GM12874 (cell line): ENCODE data around the gene BEND4.

ENCODE experiments used
- CTCF ChIP-seq: IDR thresholded peaks from 2 replicates; pipeline ENCODE4 v1.5.1; 2011; ENCODE audit warnings: low read depth, mild to moderate bottlenecking, control low read depth, low read length, moderate library complexity; ENCODE audit not compliant: insufficient read depth

The BEND4 gene

DNA sequence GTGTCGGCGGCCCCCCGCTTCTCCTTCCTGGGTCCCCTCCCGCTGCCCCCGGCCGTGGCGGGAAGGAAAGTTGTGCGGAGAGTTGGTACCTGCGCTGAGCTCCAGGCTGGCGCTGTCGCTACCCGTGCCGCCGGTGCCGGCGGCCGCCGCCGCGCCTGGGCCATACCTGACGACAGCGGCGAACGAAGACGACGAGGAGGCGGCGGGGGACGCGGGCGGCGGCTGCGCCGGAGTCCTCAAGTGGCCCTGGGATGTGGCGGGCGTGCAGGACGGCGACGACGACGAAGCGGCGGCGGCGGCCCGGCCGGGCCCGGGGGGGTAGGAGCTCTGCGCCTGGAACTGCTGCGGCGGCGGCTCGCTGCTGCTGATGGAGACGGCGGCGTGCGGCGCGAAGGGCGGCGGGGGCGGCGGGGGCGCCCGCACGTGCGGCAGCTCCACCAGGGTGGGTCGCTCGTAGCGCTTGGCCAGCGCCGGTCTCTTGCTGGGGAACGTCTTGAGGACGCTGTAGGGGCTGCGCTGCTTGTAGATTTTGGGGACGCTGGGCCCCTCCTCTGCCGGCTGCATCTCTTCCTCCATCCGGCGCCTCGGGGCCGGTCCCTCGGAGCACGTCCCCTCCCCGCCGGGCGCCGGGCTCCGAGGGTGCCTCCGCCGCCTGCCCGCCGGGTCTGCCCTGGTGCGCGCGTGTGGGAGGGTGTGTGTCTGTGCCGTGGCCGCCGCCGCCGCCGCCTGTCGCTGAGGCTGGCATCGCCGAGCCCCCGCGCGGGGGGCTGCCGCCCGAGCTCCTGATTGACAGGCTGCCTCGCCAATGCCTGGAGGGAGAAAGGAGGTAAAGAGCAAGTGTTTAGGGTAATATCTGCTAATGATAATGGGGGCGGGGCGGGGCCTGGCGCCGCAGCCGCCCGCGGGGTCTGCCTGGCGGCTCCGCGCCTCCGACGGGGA, 618 bp downstream of the BEND4 start:
- no peak for TF ChIP-seq CTCF

GRCh38 chr4:42150653-42151567, 1.5 kb downstream of the BEND4 start:
- TF ChIP-seq CTCF: no peak

DNA sequence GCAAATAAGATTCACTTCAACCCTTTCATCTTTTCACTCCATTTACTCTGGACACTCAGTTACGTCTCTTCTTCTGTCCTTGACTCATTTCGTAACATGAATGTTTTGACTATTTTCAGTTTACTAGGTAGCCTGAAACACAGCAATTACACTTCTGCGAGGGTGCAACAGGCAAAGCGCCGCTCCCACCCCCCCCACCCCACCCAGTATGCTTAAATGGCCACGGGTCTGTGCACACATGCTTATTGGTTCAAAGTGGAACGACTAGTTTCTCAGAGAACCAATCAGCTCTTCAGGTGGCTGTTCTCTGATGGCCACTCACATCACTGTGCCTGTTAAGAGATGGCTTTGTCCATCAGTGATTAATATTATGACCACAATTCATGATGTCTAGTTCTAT, 3.5 kb downstream of the BEND4 start:
- TF ChIP-seq CTCF: no peak

DNA sequence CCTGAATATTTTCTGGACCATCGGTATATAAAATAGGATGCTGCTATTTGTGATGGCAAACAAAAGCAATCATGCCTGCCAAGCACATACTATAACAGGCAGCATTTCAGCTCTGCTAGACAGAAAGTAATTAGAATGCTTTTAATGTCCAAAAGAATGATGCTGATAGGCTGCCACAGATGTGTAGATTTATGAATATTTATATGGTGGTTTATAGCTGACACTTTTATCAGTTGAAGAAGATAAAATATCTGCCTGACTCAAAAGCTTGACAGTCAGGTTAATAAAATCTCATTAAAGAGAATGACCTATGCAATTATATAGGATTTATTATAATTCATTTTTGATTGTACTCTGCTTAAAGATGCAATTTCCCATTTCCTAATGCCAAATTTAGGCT, 4.0 kb downstream of the BEND4 start:
- no peak for TF ChIP-seq CTCF

DNA sequence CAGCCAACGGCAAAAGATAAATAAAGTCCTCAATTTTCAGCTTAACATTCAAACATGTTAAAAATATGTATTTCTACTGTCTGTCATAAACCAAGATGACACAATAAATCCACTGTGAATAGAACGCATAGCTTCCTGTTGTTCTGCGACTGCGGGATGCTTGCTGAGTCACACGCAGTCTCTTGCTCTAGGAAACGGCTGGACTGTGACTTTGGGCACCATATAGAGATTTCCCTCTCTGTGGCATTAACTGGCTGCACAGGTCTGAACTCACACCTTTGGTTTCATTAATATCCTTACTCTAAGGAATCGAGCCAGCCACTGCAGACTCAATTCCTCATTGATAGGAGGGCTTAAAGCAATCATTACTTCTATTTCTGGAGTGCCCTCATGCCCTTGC, 8.4 kb downstream of the BEND4 start:
- no peak for TF ChIP-seq CTCF

DNA sequence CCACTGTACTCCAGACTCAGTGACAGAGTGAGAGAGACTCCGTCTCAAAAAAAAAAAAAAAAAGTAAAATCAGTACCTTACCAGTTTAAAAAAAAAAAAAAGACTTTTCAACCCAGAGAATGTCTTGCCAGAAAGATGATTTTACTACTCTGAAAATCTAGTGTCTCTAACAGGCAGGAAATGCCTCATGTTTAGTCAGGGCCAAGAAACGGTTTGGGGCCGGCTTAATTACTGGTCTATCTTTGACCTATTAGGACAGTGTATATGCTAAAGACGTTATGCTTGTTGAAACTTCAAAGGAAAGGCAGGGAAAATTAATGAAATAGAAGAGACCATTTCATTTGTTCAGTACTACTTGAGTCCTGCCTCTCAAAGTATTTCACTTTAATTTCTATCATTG, 9.9 kb downstream of the BEND4 start:
- no peak for TF ChIP-seq CTCF

DNA sequence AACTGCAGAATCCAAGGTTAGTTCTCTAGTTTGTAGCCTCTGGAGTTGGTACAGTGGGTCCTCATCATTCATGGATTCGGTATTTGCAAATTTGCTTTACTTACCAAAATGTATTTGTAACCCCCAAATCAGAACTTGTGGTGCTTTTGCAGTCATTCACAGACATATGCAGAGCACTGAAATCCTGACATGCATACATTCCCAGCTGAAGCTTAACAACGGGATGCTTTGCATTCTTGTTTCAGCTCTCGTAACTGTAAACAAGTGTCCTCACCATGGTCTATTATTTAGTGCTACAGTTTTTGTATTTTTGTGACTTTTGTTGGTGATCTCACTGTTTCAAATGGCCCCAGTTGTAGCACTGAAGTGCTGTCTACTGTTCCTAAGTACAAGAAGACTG, 16.1 kb downstream of the BEND4 start:
- TF ChIP-seq CTCF: no peak
